Endothelial cell (in vitro differentiated cells): ENCODE data around the gene PIK3R4. TPM values are rescaled to one million over a fixed set of nuclear protein-coding genes. Genes with fewer than 3 reads are reported as not detected.

Experiments used
- DNase-seq: peaks from one replicate; pipeline ENCODE4 v3.0.0; 2021; ENCODE audit warnings: low spot score
- H3K27ac Mint-ChIP-seq: one replicate; pipeline ENCODE4 v1.8.0; 2021; ENCODE audit warnings: mixed read lengths, inconsistent platforms; ENCODE audit not compliant: unreplicated experiment
- H3K27me3 Mint-ChIP-seq: one replicate; pipeline ENCODE4 v1.8.0; 2021; ENCODE audit warnings: mild to moderate bottlenecking, moderate library complexity, mixed read lengths, inconsistent platforms; ENCODE audit not compliant: unreplicated experiment
- H3K36me3 Mint-ChIP-seq: one replicate; pipeline ENCODE4 v1.8.0; 2021; ENCODE audit warnings: mild to moderate bottlenecking, low read depth, mixed read lengths, inconsistent platforms; ENCODE audit not compliant: unreplicated experiment
- H3K4me1 Mint-ChIP-seq: one replicate; pipeline ENCODE4 v1.8.0; 2021; ENCODE audit warnings: mild to moderate bottlenecking, mixed read lengths, inconsistent platforms; ENCODE audit not compliant: unreplicated experiment
- H3K4me3 Mint-ChIP-seq: one replicate; pipeline ENCODE4 v1.8.0; 2021; ENCODE audit warnings: mild to moderate bottlenecking, mixed read lengths, inconsistent platforms; ENCODE audit not compliant: unreplicated experiment
- H3K9me3 Mint-ChIP-seq: one replicate; pipeline ENCODE4 v1.8.0; 2021; ENCODE audit warnings: mixed read lengths, inconsistent platforms; ENCODE audit not compliant: unreplicated experiment
- CTCF ChIP-seq: fragments of 200-600 bp; sonication (generic); IDR thresholded peaks from one replicate; pipeline ENCODE4 v1.5.0; 2021; ENCODE audit warnings: antibody characterized with exemption; ENCODE audit not compliant: unreplicated experiment
- total RNA-seq: library from RNA; stranded (reverse); fragmentation: NEBNext Ultra II Directional; extraction: Animal tissue kit (Norgen Biotek cat#: 25700); gene quantifications from one replicate; pipeline ENCODE4 v1.2.1, GENCODE V29; 2021; ENCODE audit not compliant: unreplicated experiment

Gene PIK3R4
- total RNA-seq, 1 donor from 2014 or later = 24.0 TPM

DNA sequence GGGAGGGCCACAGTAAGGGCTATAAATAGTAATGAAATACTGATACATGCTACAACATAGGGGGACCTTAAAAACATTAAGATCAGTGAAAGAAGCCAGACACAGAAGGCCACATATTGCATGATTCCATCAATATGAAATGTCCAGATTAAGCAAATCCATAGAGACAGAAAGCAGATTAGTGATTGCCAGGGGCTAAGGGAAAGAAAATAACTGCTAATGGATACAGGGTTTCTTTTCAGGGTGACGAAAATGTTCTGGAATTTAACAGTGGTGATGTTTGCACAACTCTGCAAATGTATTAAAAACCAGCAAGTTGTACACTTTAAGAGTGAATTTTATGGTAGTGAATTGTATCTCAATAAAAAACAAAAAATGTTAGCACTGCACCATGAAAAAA, 37.0 kb downstream of the PIK3R4 start:
- Mint-ChIP-seq H3K27me3 (no peaks in the 10 kb centered on the region), H3K36me3 (peaks cover 3% of the 10 kb centered on the region), H3K4me3 (no peak overlapping the region), H3K4me1 (no peaks in the 10 kb centered on the region), H3K9me3 (no peaks in the 10 kb centered on the region), H3K27ac (no peak overlapping the region)
- DNase-seq = no peak
- no peak for TF ChIP-seq CTCF

DNA sequence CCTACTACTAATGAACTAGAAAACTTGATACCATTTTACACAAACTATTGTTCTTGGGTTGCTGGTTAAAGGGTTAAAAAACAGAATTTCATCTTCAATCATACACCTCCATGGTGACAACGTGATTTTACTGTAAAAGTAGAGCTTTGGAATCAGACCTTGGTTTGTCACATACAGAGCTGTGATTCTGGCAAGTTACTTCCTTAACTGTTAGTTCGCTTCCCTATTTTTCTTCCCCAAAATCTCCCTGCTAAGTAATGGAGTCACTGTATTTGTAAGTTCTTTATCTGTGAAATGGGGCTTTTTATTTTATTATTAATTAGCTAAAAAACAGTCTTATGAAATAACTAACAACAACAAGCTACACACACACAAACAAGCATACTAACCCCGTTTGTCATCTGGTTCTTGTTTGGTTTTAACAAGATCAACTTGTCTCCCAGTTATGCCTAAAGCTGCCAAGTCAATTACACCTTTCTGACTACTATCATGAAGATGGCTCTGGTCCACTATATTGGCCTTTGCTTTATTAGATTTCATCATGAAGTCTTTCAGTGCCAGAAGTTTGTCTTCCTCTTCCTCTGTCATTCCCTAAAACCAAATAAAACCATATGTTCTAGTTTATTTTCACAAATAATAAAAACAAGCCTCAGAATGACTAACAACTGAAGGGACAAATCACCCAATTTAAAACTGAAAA, 38.6 kb downstream of the PIK3R4 start:
- DNase-seq = no peak
- no peak for TF ChIP-seq CTCF
- H3K27ac Mint-ChIP-seq = no peak overlapping the region

GRCh38 chr3:130705501-130705900, 41.1 kb downstream of the PIK3R4 start:
- no peaks in the 10 kb centered on the region for H3K9me3 Mint-ChIP-seq
- DNase-seq = no peak
- no peak overlapping the region for H3K27ac Mint-ChIP-seq
- H3K36me3 Mint-ChIP-seq = peaks cover 5% of the 10 kb centered on the region
- H3K4me3 Mint-ChIP-seq = no peak overlapping the region
- no peak for TF ChIP-seq CTCF
- H3K4me1 Mint-ChIP-seq = peaks cover 9% of the 10 kb centered on the region
- H3K27me3 Mint-ChIP-seq = no peaks in the 10 kb centered on the region

More for the DNA sequence above, 38.6 kb downstream of the PIK3R4 start:
- H3K27me3 Mint-ChIP-seq = no peaks in the 10 kb centered on the region
- H3K36me3 Mint-ChIP-seq = peaks cover 3% of the 10 kb centered on the region
- H3K4me3 Mint-ChIP-seq = no peak overlapping the region
- H3K9me3 Mint-ChIP-seq = no peaks in the 10 kb centered on the region
- H3K4me1 Mint-ChIP-seq = peaks cover 6% of the 10 kb centered on the region

DNA sequence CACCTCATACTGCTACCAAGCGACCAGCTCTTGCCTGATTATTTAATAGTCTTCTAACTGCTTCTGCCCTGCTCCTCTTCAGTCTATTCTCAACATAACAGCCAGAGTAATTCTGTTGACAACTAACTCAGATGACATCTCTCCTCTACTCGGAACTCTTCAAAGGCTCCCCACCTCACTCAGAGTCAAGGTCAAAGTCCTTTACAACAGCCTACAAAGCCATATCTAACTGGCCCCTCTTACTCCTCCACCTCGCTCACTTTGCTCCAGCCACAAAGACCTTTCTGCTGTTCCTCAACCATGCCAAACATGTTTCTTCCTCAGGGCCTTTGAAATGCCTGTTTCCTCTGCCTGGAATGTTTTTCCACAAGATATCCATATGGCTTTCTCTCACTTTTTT, 43.6 kb downstream of the PIK3R4 start:
- Mint-ChIP-seq H3K4me3 (no peak overlapping the region), H3K27ac (no peak overlapping the region), H3K36me3 (peaks cover 5% of the 10 kb centered on the region), H3K9me3 (no peaks in the 10 kb centered on the region), H3K27me3 (no peaks in the 10 kb centered on the region), H3K4me1 (peaks cover 9% of the 10 kb centered on the region)
- TF ChIP-seq CTCF = no peak
- no peak for DNase-seq

GRCh38 chr3:130700541-130700940, 46.1 kb downstream of the PIK3R4 start:
- no peaks in the 10 kb centered on the region for H3K27me3 Mint-ChIP-seq
- no peak for TF ChIP-seq CTCF
- H3K36me3 Mint-ChIP-seq = peaks cover 5% of the 10 kb centered on the region
- H3K4me3 Mint-ChIP-seq = no peak overlapping the region
- peaks cover 9% of the 10 kb centered on the region for H3K4me1 Mint-ChIP-seq
- DNase-seq = no peak
- no peak overlapping the region for H3K27ac Mint-ChIP-seq
- H3K9me3 Mint-ChIP-seq = no peaks in the 10 kb centered on the region
